Omental fat pad (tissue), 4 donors: ENCODE measurements around the gene MICAL2. TPM values are rescaled to one million over a fixed set of nuclear protein-coding genes. Genes with fewer than 3 reads are reported as not detected.

Experiments used
- ATAC-seq: fragments of 150-250 bp; one replicate; pipeline ENCODE4 v1.9.1; 2016; ENCODE audit warnings: mild to moderate bottlenecking, moderate library complexity; ENCODE audit not compliant: low FRiP score
- DNase-seq: peaks from one replicate; pipeline ENCODE4 v3.0.0-alpha.2; 2019; ENCODE audit warnings: low spot score
- total RNA-seq, 4 donors: library from RNA; depleted of rRNA; stranded (reverse); fragments of >200 nt; gene quantifications; one replicate each; pipeline ENCODE4 v1.1.0, GENCODE V29; 2016
- TF ChIP-seq, protein P1 (sequence below), 3 donors: fragments of 450-650 bp; IDR thresholded peaks; one replicate each; pipeline ENCODE4 v1.5.1; 2016 to 2017; ENCODE audit warnings: antibody characterized with exemption in 3 of 3, mild to moderate bottlenecking in 3 of 3, moderate library complexity in 2 of 3

MICAL2 gene
- total RNA-seq, 4 donors from 2014 or later: 34.3 to 143 (median 57.0) TPM

DNA sequence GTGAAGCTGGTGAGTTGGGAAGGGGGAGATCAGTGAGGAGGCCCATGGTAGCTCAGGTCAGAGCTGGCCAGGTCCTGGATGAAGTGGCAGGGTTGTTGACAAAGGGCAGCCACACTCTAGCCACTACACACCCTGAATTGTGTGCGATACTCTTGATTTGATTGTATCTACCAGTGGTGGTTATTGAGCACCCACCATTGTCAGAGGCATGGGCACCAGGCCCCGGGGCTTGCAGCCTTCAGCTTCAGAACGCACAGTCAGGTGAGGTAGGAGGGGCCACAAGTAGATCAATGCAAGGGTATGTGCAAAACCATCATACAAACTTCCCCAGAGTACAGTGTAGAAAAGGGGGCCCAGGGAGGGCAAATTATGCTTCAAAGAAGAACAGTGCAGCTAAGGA, 38.1 kb downstream of the MICAL2 start:
- no peak for ATAC-seq
- TF ChIP-seq, protein P1, sequence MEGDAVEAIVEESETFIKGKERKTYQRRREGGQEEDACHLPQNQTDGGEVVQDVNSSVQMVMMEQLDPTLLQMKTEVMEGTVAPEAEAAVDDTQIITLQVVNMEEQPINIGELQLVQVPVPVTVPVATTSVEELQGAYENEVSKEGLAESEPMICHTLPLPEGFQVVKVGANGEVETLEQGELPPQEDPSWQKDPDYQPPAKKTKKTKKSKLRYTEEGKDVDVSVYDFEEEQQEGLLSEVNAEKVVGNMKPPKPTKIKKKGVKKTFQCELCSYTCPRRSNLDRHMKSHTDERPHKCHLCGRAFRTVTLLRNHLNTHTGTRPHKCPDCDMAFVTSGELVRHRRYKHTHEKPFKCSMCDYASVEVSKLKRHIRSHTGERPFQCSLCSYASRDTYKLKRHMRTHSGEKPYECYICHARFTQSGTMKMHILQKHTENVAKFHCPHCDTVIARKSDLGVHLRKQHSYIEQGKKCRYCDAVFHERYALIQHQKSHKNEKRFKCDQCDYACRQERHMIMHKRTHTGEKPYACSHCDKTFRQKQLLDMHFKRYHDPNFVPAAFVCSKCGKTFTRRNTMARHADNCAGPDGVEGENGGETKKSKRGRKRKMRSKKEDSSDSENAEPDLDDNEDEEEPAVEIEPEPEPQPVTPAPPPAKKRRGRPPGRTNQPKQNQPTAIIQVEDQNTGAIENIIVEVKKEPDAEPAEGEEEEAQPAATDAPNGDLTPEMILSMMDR (IDR thresholded peaks at IDR 0.05): no peak
- DNase-seq: no peak

DNA sequence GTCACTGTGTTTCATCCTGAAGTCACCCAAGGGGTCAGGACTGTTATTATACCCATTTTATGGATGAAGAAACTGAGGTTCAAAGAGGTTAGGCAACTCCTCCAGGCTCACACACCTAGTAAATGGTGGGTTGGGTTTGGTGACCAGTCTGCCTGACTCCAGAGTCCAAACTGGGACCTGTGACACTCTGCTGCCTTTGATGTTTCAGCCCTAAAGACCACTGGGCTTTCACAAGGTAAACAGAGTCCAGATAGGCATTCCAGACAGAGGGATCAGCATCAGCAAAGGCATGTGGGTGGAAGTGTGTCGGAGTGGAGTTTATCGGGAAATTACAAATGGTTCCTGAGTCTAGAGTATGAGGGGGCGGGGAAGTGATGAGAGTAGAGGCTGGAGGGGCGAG, 38.5 kb downstream of the MICAL2 start:
- DNase-seq (no peak), ATAC-seq (no peak)
- TF ChIP-seq, protein P1 (IDR thresholded peaks at IDR 0.05): no peak

DNA sequence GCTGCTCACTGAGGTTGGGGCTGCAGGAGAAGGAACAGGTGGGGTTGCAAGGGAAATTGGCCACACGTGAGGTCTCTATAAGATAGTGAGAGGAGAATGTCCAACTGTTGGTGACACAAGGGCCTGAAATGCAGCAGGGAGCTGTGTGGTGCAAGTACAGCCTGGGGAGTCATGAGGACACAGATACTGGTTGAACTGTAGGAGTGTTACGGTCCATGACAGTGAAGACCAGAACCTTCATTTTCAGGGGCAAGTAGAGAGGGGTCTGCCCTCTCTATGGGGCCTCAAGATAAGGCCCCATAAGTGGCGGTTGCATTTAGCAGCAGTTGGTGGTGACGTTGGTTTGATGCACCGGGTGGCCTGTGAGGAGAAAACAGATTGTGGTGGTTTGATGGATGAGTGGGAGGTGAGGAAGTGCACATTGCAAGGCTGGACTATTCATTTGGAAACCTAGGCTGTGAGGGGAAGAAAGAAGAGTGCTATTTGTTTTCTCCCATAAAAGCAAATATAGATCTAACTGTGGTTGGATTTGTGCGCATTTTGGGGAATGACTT, 39.4 kb downstream of the MICAL2 start:
- ATAC-seq: no peak
- TF ChIP-seq, protein P1 (IDR thresholded peaks at IDR 0.05): no peak

DNA sequence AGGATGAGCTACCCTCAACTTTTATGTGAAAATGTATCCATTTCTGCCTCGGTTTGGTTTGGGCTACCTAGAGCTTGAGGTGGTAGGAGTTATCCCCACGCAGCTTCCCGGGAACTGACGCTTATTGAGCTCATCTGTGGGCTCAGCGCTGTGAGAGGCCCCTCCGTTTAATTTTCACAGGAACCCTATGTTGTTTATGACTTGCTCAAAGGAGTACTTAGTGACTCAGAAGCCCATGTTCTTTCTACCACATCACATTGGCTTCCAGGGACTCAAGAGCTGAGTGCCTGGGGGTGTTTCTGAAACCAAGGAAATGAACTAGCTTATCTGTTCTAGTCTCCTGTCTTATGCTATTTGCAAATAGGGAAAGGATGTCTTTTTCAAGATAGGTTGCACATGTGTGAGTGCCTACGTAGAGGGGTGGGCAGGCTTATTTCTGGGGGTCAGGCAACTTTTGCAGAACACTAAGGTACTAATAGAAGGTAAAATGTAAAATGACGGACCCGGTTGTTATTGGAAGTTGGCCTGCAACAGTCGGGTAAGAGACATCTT, 40.5 kb downstream of the MICAL2 start:
- DNase-seq (no peak), ATAC-seq (no peak)
- TF ChIP-seq, protein P1 (IDR thresholded peaks at IDR 0.05): no peak

More for the DNA sequence above, 39.4 kb downstream of the MICAL2 start:
- DNase-seq: no peak

DNA sequence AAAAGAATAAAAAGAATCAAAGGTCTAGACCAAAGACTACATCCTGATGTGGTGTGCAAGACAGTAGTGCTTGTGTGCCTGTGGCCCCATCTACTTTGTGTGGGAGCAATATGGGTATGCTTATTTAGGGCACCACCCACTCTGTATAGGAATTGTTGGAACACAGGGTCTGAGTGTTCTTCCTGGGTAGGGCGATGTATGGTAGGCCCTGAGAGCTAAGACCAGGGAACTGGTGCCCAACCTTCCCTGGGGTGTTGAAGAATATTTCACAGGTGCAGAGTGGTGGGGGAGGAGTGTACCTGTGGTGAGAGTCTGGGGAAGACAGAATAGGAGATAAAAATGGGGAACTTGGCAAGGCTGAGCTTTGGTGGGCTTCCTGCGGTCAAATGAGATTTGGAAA, 41.9 kb downstream of the MICAL2 start:
- TF ChIP-seq, protein P1 (IDR thresholded peaks at IDR 0.05): no peak
- no peak for DNase-seq
- no peak for ATAC-seq

DNA sequence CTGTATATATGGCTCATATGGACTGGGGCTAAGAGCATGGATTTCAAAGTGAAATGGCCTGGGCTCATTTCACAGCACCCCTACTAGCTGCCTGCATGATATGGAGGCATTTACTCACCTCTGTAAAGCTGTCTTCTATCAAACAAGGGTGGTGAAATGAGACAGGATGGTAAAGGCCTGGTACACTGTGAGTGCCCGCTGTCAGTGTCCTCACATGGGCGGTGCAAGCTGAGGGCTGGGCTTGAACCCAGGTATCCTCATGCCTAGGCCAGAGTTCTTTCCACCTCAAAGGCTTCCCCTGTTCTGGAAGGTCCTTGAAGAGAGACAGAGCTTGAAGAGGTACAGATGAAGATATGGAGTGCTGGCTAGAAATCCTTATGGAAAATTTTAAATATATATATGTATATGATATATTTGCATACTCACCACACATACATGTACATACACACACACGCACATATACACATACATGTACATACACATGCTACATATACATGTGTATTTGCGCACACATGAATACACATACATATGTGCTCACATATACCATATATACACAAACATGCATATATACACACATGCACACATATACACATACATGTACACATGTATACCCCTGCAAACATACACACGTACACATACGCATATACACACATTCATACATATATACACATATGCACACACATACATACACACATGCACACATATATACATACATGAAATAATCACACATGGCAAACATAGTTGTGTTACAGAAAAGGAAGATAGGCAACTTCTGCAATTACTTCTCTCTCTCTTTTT, 44.7 kb downstream of the MICAL2 start:
- DNase-seq (no peak), ATAC-seq (no peak)
- TF ChIP-seq, protein P1 (IDR thresholded peaks at IDR 0.05): no peak
